HG03045 (cell line): ENCODE data around the gene SND1.

Experiments used
- ATAC-seq: cut with Tn5 transposase; IDR thresholded peaks from one replicate; pipeline ENCODE4 v1.9.1; 2021; ENCODE audit warnings: mild to moderate bottlenecking, moderate library complexity; ENCODE audit not compliant: unreplicated experiment

Gene SND1

GRCh38 chr7:127858915-127859189, 206.9 kb downstream of the SND1 start:
- no peak for ATAC-seq

GRCh38 chr7:127859330-127859729, 207.3 kb downstream of the SND1 start:
- no peak for ATAC-seq

GRCh38 chr7:127862525-127862924, 210.5 kb downstream of the SND1 start:
- no peak for ATAC-seq

- ATAC-seq: no peak
Measured at GRCh38 chr7:127863082-127863481, 211.1 kb downstream of the SND1 start.

DNA sequence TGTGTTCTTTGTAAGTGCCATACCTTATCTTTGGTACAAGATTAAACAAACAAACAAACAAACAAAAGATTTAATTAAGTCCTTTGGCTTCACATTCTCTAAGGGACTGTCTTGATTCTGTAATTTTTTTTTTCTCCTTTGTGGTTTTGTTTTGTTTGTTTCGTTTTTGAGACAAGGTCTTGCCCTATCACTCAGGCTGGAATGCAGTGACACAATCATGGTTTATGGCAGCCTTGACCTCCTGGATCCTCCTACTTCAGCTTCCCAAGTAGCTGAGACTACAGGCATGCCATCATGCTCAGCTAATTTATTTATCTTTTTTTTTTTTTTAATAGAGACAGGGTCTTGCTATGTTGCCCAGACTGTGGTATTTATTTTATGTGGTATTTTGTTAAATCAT, 213.5 kb downstream of the SND1 start:
- no peak for ATAC-seq

- ATAC-seq: peak; percentile 42
Measured at GRCh38 chr7:127870231-127870907, 218.4 kb downstream of the SND1 start.

DNA sequence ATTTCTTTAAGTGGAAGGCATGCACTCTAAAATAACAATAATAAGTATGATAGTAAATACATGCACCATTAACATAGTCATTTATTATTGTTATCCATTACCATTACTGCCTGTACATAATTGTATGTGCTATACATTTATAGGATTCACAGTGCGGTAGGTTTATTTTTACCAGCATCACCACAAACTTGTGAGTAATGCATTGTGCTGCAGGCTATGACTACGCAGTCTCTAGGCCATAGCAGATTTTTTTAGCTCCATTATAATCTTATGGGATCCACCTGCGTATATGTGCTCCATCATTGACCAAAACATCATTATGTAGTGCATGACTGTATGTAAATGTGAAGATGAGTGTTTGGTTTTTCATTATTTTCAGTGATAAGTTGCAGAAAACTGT, 219.2 kb downstream of the SND1 start:
- ATAC-seq: no peak

DNA sequence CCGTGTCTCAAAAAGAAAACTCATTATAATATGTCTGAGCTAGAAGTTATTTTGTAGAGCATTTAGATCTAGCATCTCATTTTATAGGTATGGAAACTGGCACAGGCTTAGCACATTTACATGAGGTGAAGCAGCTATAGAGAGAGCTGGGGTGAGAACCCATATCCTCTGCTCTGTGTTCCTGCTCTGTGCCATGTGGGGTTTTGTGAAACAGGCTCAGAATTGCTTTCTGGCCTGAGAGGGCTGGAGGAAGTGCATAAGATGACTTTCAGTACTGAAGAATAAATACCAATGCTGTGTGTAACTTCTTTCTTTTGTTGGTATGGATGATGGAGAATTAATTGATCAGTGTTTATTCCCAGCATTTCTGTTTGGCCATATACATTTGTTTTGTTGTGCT, 220.1 kb downstream of the SND1 start:
- peak; percentile 52 for ATAC-seq

GRCh38 chr7:127873151-127873550, 221.2 kb downstream of the SND1 start:
- ATAC-seq: no peak

DNA sequence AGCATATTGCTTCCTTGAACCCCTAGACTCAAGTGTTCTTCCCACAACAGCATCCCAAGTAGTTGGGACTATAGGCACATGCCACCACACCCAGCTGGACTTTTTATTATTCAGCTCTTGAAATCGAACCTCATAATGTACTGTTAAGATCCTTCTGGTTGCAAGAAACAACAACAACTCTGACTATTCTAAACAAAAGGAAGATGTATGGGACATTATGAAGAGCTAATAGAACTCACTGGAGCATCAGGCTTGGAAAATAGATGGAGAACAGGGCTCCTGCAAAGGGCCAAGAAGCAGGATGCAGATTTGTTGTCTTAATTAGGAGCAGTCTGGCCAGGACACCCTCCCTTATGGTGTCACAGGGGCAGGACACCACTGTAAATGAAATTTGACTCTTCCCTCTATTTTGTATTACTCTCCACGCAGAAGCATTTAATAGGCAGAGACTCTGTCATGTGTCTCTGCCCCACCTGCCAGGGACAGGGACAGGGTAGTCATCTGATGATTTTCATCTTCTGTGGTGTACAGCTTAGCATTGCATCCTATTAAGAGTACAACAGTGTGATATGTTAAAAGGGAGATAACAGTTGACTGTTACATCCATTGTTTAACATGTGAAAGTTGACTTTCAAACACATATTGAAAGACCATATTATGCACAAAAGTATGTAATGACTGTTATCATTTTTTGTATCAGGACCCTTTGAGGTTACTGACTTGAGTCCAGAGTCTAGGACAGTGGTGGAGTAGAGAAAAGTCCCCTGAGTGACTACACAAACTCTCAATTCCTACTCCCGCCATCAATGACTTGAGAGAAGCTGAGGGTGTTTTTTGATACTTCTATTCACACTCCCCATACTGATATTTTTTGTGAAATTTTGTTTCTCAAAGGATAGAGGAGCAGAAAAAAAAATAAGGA, 222.0 kb downstream of the SND1 start:
- ATAC-seq: no peak

- ATAC-seq: no peak
Measured at GRCh38 chr7:127874951-127875608, 223.1 kb downstream of the SND1 start.

DNA sequence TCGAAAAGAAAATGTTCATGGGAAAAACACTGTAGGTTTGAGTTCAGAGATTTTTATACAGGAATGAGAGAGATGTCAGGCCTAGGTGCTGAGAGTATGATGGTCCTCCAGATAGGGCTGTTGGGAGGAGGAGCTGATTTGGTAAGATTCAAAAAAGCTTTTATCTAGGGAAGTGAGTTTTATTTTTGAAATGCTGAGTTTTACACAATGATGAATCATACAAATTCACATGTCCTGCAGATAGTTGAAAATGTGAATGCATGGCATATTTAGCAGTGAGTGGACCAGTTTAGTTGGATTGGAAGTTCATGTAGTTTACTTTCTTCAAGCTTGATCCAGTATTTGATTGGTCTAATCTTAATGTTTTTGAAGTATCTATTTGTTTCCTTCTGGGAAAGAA, 224.4 kb downstream of the SND1 start:
- ATAC-seq: no peak

GRCh38 chr7:127877951-127878350, 226.0 kb downstream of the SND1 start:
- no peak for ATAC-seq

GRCh38 chr7:127878791-127879190, 226.8 kb downstream of the SND1 start:
- ATAC-seq: no peak

GRCh38 chr7:127879436-127879835, 227.4 kb downstream of the SND1 start:
- ATAC-seq: no peak

- no peak for ATAC-seq
Measured at GRCh38 chr7:127879942-127880341, 227.9 kb downstream of the SND1 start.

DNA sequence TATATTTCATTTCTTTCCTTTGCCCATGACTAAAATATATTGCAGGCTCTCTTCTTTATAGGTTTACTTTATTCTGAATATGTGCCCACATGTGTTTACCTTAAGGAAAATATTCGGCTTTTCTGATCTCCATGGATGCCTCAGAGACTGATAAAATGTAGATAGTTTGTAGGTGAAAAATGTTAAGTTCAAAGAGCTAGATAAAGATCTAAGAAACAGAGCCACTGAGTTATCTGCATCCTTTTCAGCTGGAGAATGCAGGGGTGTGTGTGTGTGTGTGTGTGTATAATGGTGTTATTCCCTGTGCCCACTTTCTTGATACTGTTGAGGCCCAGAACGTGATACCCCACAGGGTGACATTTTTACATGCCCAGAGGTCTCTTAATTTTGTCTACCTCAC, 228.5 kb downstream of the SND1 start:
- ATAC-seq: no peak

DNA sequence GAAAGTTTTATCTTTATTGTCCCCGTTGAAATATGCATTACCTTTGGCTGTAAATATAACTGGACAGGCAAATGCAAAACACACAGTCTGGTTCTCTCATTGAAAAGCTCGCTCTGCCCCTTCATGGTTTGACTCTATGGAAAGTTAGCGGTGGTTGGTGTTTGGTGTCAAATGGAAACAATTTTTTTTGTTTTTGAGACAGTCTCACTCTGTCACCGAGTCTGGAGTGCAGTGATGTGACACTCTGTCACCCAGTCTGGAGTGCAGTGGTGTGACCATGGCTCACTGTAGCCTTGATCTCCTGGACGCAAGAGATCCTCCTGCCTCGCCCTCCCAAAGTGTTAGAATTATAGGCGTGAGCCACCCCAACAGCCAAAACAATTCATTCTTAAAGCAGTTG, 229.6 kb downstream of the SND1 start:
- ATAC-seq: no peak

- ATAC-seq: no peak
Measured at GRCh38 chr7:127882313-127882920, 230.4 kb downstream of the SND1 start.

GRCh38 chr7:127884066-127884559, 232.1 kb downstream of the SND1 start:
- no peak for ATAC-seq

- ATAC-seq: no peak
Measured at GRCh38 chr7:127885222-127885772, 233.3 kb downstream of the SND1 start.
